Osteocyte (in vitro differentiated cells): ENCODE data around the gene FHIT. TPM values are rescaled to one million over a fixed set of nuclear protein-coding genes. Genes with fewer than 3 reads are reported as not detected.

Experiments
- DNase-seq: peaks from one replicate; pipeline ENCODE4 v3.0.0; 2021; ENCODE audit warnings: mixed read lengths; ENCODE audit not compliant: unreplicated experiment; ENCODE audit errors: extremely low spot score
- H3K27ac Mint-ChIP-seq: one replicate; pipeline ENCODE4 v1.8.0; 2021; ENCODE audit warnings: mild to moderate bottlenecking, mixed read lengths; ENCODE audit not compliant: unreplicated experiment
- H3K27me3 Mint-ChIP-seq: one replicate; pipeline ENCODE4 v1.8.0; 2021; ENCODE audit warnings: mixed read lengths; ENCODE audit not compliant: unreplicated experiment
- H3K36me3 Mint-ChIP-seq: one replicate; pipeline ENCODE4 v1.8.0; 2021; ENCODE audit warnings: mixed read lengths; ENCODE audit not compliant: unreplicated experiment
- H3K4me1 Mint-ChIP-seq: one replicate; pipeline ENCODE4 v1.8.0; 2021; ENCODE audit warnings: mixed read lengths; ENCODE audit not compliant: unreplicated experiment
- H3K4me3 Mint-ChIP-seq: one replicate; pipeline ENCODE4 v1.8.0; 2021; ENCODE audit warnings: mild to moderate bottlenecking, moderate library complexity, mixed read lengths; ENCODE audit not compliant: unreplicated experiment
- H3K9me3 Mint-ChIP-seq: one replicate; pipeline ENCODE4 v1.8.0; 2021; ENCODE audit warnings: mixed read lengths; ENCODE audit not compliant: unreplicated experiment
- CTCF ChIP-seq: fragments of 200-600 bp; sonication (generic); IDR thresholded peaks from 2 replicates; pipeline ENCODE4 v1.5.0; 2021; ENCODE audit warnings: antibody characterized with exemption, mild to moderate bottlenecking, moderate library complexity
- total RNA-seq: library from RNA; stranded (reverse); gene quantifications from 2 replicates; pipeline ENCODE4 v1.2.1, GENCODE V29; 2021

Gene FHIT
- total RNA-seq, 1 donor from 2014 or later, result 2.3 TPM

GRCh38 chr3:60669636-60670035 is 581.6 kb downstream of the FHIT start:
- Mint-ChIP-seq H3K36me3 (peaks cover 4% of the 10 kb centered on the region), H3K9me3 (peaks cover 29% of the 10 kb centered on the region), H3K4me1 (peaks cover 26% of the 10 kb centered on the region), H3K27ac (peak overlapping the region; percentile 83), H3K4me3 (no peak overlapping the region), H3K27me3 (no peaks in the 10 kb centered on the region)
- no peak for DNase-seq
- no peak for TF ChIP-seq CTCF

- Mint-ChIP-seq H3K27ac (no peak overlapping the region), H3K4me1 (peaks cover 3% of the 10 kb centered on the region), H3K36me3 (peaks cover 7% of the 10 kb centered on the region), H3K9me3 (peaks cover 23% of the 10 kb centered on the region), H3K27me3 (peaks cover 8% of the 10 kb centered on the region), H3K4me3 (no peak overlapping the region)
- no peak for TF ChIP-seq CTCF
- no peak for DNase-seq
These were observed 591.2 kb downstream of the FHIT start for GRCh38 chr3:60660026-60660425.

- DNase-seq, result no peak
- Mint-ChIP-seq H3K4me3 (no peak overlapping the region), H3K36me3 (peaks cover 5% of the 10 kb centered on the region), H3K27ac (no peak overlapping the region), H3K4me1 (peaks cover 3% of the 10 kb centered on the region), H3K9me3 (peaks cover 20% of the 10 kb centered on the region), H3K27me3 (peaks cover 8% of the 10 kb centered on the region)
- TF ChIP-seq CTCF, result no peak
These were observed 592.2 kb downstream of the FHIT start for GRCh38 chr3:60659098-60659497.

- DNase-seq, result no peak
- Mint-ChIP-seq H3K9me3 (peaks cover 20% of the 10 kb centered on the region), H3K27ac (no peak overlapping the region), H3K36me3 (peaks cover 5% of the 10 kb centered on the region), H3K4me1 (peaks cover 4% of the 10 kb centered on the region), H3K4me3 (no peak overlapping the region), H3K27me3 (peaks cover 11% of the 10 kb centered on the region)
- no peak for TF ChIP-seq CTCF
These were observed 593.3 kb downstream of the FHIT start for GRCh38 chr3:60657972-60658371.

GRCh38 chr3:60652829-60653228 is 598.4 kb downstream of the FHIT start:
- TF ChIP-seq CTCF, result no peak
- Mint-ChIP-seq H3K36me3 (no peaks in the 10 kb centered on the region), H3K27me3 (peaks cover 6% of the 10 kb centered on the region), H3K27ac (no peak overlapping the region), H3K9me3 (no peaks in the 10 kb centered on the region), H3K4me1 (peaks cover 6% of the 10 kb centered on the region), H3K4me3 (no peak overlapping the region)
- no peak for DNase-seq
